ENCODE data around the gene FAM110D.

FAM110D gene

DNA sequence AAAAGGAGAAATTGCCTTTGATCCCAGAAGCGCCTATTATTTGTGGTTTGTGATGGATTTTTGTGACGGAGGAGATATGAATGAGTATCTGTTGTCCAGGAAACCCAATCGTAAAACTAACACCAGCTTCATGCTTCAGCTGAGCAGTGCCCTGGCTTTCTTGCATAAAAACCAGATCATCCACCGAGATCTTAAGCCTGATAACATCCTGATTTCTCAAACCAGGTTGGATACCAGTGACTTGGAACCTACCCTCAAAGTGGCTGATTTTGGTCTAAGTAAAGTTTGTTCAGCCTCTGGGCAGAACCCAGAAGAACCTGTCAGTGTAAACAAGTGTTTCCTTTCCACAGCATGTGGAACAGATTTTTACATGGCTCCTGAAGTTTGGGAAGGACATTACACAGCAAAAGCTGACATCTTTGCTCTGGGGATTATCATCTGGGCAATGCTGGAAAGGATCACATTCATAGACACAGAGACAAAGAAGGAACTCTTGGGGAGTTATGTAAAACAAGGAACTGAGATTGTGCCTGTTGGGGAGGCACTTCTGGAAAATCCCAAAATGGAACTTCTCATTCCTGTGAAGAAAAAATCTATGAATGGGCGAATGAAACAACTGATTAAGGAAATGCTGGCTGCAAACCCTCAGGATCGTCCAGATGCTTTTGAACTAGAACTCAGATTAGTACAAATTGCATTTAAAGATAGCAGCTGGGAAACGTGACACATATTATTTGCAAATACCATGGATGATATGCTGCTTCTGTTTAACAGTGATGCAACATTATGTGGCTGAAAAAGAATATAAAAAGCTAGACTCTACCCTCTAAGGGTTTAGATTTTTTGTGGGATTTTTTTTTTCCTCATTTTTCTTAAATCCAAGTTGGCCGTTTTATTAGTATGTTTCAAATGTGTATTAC, 36.8 kb upstream of the FAM110D start:
- no peaks in the 10 kb centered on the region for H3K36me3 ChIP-seq (ENCODE audit: control insufficient read depth, insufficient read depth, low read length)
- 95 to 97% methylated on average over 8 of the region's 8 CpGs for WGBS, 2 experiments
- no peaks in the 10 kb centered on the region for H3K9me3 ChIP-seq (ENCODE audit: control insufficient read depth, low read length)
- H3K4me1 ChIP-seq (ENCODE audit: control insufficient read depth, insufficient read depth, low read length) = no peaks in the 10 kb centered on the region
- H3K27ac ChIP-seq (ENCODE audit: insufficient read depth, low read depth, low read length, poor library complexity, severe bottlenecking) = no peak overlapping the region
- H3K27me3 ChIP-seq (ENCODE audit: control insufficient read depth, insufficient read depth, low read length, poor library complexity, severe bottlenecking) = no peaks in the 10 kb centered on the region
- no peak overlapping the region for H3K4me3 ChIP-seq (ENCODE audit: insufficient read depth, low read depth, low read length)

DNA sequence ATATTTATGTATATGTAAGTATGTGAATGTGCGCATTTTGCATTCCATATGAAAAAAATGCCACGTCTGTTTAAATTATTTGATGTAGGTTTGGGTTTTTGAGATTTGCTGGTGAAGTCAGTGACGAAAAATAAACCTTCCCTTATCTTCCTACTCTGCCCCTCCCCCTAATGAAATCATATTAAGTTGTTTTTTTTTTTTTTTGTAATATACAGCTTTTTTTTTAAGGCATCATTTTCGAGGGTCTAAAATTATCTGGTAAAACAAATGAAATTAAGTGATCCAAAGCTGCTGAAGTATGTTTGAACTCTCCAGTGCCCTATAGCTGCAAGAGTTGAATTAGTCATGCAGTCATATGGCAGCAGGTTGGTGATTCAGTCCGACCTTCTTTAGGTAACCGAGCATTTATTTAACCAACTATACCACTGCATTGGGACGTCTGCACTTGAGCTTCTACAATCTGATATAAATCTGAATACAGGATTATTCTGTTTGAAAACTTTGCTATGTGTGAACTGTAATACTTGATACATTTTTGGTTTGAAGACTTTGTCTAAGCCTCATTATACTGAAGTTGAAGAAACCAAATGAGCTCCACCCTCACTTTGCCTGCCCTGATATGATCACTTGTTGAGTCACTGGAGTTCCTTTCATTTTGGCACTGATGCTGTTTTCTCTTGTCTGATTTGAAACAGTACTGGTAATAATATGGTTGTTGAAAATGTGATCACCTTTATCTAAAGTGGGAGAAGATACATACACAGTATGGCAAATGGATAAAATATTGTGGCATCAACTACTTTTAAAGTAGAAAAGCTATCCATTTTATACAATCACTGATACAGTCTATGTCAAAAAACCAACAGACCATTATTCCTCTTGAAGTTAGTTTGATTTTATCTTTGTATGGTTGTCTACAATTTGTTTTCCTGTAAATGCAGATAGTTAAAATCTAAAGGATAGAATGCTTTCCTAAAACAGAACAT, 35.6 kb upstream of the FAM110D start:
- no peak overlapping the region for H3K27ac ChIP-seq (ENCODE audit: insufficient read depth, low read depth, low read length, poor library complexity, severe bottlenecking)
- WGBS, 2 experiments = 94 to 98% methylated on average over 4 to 6 of the region's 7 CpGs

DNA sequence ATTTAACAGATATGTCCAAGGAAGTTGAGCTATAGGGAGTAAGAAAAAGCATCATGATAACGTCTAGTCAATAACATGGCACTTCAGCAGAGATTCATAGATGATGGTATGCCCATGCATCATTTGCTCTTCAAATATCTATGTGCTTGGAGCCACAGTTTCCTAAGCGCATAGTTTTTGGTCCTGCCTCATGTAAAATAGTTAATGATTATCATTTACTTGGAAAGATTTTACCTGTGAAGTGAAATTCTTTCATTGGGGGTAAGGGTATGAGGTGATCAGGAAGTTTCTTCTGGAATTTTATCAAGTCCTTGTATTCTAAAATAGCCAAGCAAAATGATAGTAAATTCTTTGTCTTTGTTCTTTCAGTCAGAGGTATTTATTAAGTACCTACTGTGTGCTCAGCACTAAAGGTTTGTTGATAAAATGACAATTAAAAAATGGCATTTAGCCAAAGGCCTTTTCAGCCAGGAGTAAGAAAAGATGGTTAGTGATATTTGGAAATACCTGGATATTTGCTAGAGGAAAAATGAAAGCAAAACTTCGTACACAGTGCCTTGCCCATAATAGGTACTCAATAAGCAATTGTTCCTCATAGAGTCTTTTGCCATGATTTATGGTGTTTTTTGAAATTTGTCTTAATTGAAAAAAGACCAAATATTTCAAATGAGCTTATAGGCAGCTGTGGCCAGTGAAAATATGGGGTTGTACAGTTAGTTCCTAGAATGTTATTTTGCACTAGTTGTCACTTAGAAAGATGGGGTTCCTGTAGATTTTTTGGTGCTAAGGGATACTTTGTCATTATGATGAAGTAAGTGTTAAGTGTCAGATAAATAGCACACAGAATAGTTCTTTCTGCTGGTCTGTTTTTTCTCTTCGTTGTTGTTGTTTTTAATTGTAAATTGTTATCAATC, 34.2 kb upstream of the FAM110D start:
- Histone ChIP-seq H3K27me3 (ENCODE audit: control insufficient read depth, insufficient read depth, low read length, poor library complexity, severe bottlenecking) (no peaks in the 10 kb centered on the region), H3K36me3 (ENCODE audit: control insufficient read depth, insufficient read depth, low read length) (no peaks in the 10 kb centered on the region), H3K4me1 (ENCODE audit: control insufficient read depth, insufficient read depth, low read length) (no peaks in the 10 kb centered on the region), H3K27ac (ENCODE audit: insufficient read depth, low read depth, low read length, poor library complexity, severe bottlenecking) (no peak overlapping the region), H3K4me3 (ENCODE audit: insufficient read depth, low read depth, low read length) (no peak overlapping the region), H3K9me3 (ENCODE audit: control insufficient read depth, low read length) (no peaks in the 10 kb centered on the region)
- WGBS, 2 experiments = 92 to 98% methylated on average over 3 to 4 of the region's 4 CpGs

More for the DNA sequence above, 35.6 kb upstream of the FAM110D start:
- H3K4me1 ChIP-seq (ENCODE audit: control insufficient read depth, insufficient read depth, low read length) = no peaks in the 10 kb centered on the region
- H3K27me3 ChIP-seq (ENCODE audit: control insufficient read depth, insufficient read depth, low read length, poor library complexity, severe bottlenecking) = no peaks in the 10 kb centered on the region
- H3K9me3 ChIP-seq (ENCODE audit: control insufficient read depth, low read length) = no peaks in the 10 kb centered on the region
- H3K4me3 ChIP-seq (ENCODE audit: insufficient read depth, low read depth, low read length) = no peak overlapping the region
- no peaks in the 10 kb centered on the region for H3K36me3 ChIP-seq (ENCODE audit: control insufficient read depth, insufficient read depth, low read length)

DNA sequence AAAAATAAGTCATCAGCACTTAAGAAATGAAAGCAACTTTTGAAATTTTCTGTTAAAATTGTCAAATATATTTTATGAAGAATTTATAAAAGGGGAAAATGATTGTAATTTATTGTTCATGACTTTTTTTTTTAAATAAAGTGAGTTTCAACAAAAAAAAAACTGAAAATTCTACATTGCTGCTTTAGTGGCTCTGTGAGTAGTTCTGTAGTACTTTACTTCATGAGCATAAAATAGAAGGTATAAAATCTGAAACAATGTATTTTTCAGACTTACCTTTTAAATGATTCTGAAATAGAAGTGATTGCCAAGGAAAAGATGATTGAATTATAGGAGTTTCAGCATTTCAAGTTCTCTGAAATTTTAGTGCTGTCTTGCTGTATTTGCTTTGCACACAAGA, 33.5 kb upstream of the FAM110D start:
- Histone ChIP-seq H3K27me3 (ENCODE audit: control insufficient read depth, insufficient read depth, low read length, poor library complexity, severe bottlenecking) (no peaks in the 10 kb centered on the region), H3K4me1 (ENCODE audit: control insufficient read depth, insufficient read depth, low read length) (no peaks in the 10 kb centered on the region), H3K27ac (ENCODE audit: insufficient read depth, low read depth, low read length, poor library complexity, severe bottlenecking) (no peak overlapping the region), H3K4me3 (ENCODE audit: insufficient read depth, low read depth, low read length) (no peak overlapping the region), H3K36me3 (ENCODE audit: control insufficient read depth, insufficient read depth, low read length) (no peaks in the 10 kb centered on the region), H3K9me3 (ENCODE audit: control insufficient read depth, low read length) (no peaks in the 10 kb centered on the region)

DNA sequence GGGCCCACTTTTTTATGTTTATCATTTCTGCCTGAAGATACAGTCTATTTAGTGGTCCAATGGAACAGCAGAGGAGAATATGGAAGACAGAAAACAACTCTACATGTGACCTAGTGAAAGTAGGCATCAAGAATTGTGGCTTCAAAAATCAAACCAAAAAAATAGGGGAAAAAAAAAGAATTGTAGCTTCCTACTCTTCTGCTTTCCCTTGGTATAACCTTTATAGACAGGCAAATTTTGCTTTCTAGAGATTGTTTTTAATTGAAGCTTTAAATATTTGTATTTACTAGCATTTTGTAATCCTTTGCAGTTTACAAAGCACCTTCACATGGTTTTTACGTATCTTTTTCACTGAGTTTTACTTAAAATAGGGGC, 32.9 kb upstream of the FAM110D start:
- H3K4me1 ChIP-seq (ENCODE audit: control insufficient read depth, insufficient read depth, low read length) = no peaks in the 10 kb centered on the region
- H3K27ac ChIP-seq (ENCODE audit: insufficient read depth, low read depth, low read length, poor library complexity, severe bottlenecking) = no peak overlapping the region
- no peak overlapping the region for H3K4me3 ChIP-seq (ENCODE audit: insufficient read depth, low read depth, low read length)
- no peaks in the 10 kb centered on the region for H3K27me3 ChIP-seq (ENCODE audit: control insufficient read depth, insufficient read depth, low read length, poor library complexity, severe bottlenecking)
- H3K9me3 ChIP-seq (ENCODE audit: control insufficient read depth, low read length) = no peaks in the 10 kb centered on the region
- H3K36me3 ChIP-seq (ENCODE audit: control insufficient read depth, insufficient read depth, low read length) = no peaks in the 10 kb centered on the region
- WGBS, 2 experiments = 92% methylated on average over 1 of the region's 1 CpG; no CpG with 5 or more reads in 1 of the 2 experiments

DNA sequence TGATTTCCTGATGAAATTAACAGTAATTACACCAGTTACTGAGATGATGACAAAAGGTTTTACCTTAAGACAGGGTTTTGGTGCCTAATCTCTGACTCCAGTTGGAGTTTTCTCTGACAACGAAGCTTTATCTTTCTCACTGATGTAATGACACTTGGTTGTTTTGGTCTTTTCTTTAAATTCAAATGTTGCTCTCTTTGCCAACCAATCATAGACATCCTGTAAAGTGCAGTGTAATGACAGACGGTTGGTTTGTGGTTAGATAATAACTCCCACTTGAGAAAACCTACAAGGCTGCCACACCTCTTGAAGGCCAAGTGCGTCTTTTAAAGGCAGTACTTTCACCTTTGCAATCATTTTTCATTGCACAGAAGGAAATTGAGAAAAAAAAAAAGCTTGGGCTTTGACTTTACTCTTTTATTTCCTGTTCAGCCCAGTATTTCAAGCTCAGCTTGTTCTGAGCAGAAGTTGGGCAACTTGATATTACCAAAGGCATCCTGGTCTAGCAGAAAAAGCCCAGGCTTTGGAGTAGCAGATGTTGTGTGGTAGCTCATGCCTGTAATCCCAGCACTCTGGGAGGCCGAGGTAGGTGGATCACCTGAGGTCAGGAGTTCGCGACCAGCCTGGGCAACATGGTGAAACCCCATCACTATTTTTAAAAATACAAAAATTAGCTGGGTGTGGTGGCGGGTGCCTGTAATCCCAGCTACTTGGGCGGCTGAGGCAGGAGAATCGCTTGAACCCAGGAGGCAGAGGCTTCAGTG, 32.4 kb upstream of the FAM110D start:
- no peak overlapping the region for H3K27ac ChIP-seq (ENCODE audit: insufficient read depth, low read depth, low read length, poor library complexity, severe bottlenecking)
- no peak overlapping the region for H3K4me3 ChIP-seq (ENCODE audit: insufficient read depth, low read depth, low read length)
- WGBS, 2 experiments = 80 to 85% methylated on average over 9 of the region's 9 CpGs
- H3K9me3 ChIP-seq (ENCODE audit: control insufficient read depth, low read length) = no peaks in the 10 kb centered on the region
- no peaks in the 10 kb centered on the region for H3K4me1 ChIP-seq (ENCODE audit: control insufficient read depth, insufficient read depth, low read length)
- no peaks in the 10 kb centered on the region for H3K36me3 ChIP-seq (ENCODE audit: control insufficient read depth, insufficient read depth, low read length)
- H3K27me3 ChIP-seq (ENCODE audit: control insufficient read depth, insufficient read depth, low read length, poor library complexity, severe bottlenecking) = no peaks in the 10 kb centered on the region

DNA sequence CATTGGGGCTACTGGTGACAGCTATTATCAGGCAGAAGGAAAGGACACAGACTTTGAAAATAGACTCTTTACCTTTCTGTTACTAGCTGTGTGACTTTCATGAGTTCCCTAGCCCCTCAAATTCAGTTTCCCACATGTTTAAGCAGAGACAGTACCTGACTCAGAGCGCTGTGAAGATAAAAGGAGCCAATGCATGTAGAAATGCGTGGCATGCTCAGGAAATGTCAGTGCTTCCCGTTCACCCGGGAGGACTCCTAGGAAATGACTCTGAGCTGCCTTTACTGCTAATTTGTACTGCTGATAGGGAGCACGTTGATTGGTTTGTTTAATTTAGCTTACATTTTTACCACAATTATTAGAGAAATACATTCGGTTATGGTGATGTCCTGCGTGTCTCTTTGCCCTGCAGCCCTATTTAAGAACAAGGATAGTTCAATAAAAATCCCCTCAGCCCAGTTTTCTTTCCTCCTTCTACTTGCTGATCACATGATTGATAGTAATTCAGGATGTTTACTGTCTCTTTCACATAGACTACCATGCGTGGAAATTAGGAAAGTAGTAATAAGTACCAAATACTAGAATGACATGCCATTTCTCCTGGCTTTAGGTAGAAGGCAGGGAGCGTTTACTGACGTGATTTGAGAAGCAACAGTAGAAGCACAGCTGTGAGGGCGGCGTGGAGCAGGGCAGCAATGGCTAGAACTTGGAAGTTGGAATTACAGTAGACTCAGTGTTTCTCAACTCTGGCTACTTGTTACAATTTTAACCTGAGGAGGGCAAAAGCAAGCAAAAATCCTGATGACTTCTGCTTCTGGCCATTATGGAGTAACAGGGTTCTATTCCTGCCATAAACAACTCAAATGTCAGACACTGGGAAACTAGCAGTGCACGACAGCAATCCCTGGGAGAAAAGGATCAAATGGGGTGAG, 31.4 kb upstream of the FAM110D start:
- Histone ChIP-seq H3K36me3 (ENCODE audit: control insufficient read depth, insufficient read depth, low read length) (no peaks in the 10 kb centered on the region), H3K27me3 (ENCODE audit: control insufficient read depth, insufficient read depth, low read length, poor library complexity, severe bottlenecking) (no peaks in the 10 kb centered on the region), H3K4me3 (ENCODE audit: insufficient read depth, low read depth, low read length) (no peak overlapping the region), H3K9me3 (ENCODE audit: control insufficient read depth, low read length) (no peaks in the 10 kb centered on the region), H3K27ac (ENCODE audit: insufficient read depth, low read depth, low read length, poor library complexity, severe bottlenecking) (no peak overlapping the region), H3K4me1 (ENCODE audit: control insufficient read depth, insufficient read depth, low read length) (no peaks in the 10 kb centered on the region)
- 71 to 75% methylated on average over 13 of the region's 13 CpGs for WGBS, 2 experiments

DNA sequence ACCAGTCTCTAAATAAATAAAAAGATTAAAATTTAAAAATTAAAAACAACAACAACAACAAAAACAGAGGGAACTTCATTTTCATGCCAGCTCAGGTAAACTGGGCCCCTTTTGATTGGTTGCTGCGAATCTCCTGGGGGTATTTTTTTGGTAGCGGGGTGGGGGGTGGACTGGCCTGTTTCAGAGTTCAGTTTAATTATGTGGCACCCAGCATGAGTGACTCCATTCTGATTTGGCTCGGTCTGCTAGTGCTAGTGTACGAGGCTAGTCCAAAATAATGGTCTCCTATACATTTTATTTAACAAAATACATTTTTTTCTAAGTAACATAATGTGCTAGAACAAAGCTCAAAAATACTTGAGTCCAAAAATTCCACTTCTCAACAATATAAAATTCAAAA, 29.1 kb upstream of the FAM110D start:
- H3K36me3 ChIP-seq (ENCODE audit: control insufficient read depth, insufficient read depth, low read length) = no peaks in the 10 kb centered on the region
- 89% methylated on average over 3 to 4 of the region's 4 CpGs for WGBS, 2 experiments
- no peaks in the 10 kb centered on the region for H3K9me3 ChIP-seq (ENCODE audit: control insufficient read depth, low read length)
- no peaks in the 10 kb centered on the region for H3K27me3 ChIP-seq (ENCODE audit: control insufficient read depth, insufficient read depth, low read length, poor library complexity, severe bottlenecking)
- H3K27ac ChIP-seq (ENCODE audit: insufficient read depth, low read depth, low read length, poor library complexity, severe bottlenecking) = no peak overlapping the region
- H3K4me1 ChIP-seq (ENCODE audit: control insufficient read depth, insufficient read depth, low read length) = no peaks in the 10 kb centered on the region
- H3K4me3 ChIP-seq (ENCODE audit: insufficient read depth, low read depth, low read length) = no peak overlapping the region
